ENCODE results near the gene S1PR5. TPM values are rescaled to one million over a fixed set of nuclear protein-coding genes. Genes with fewer than 3 reads are reported as not detected.

S1PR5 gene
- total and polyA plus RNA-seq, 4 experiments from 2014 or later, result 1.3 to 3.1 (median 1.7) TPM

DNA sequence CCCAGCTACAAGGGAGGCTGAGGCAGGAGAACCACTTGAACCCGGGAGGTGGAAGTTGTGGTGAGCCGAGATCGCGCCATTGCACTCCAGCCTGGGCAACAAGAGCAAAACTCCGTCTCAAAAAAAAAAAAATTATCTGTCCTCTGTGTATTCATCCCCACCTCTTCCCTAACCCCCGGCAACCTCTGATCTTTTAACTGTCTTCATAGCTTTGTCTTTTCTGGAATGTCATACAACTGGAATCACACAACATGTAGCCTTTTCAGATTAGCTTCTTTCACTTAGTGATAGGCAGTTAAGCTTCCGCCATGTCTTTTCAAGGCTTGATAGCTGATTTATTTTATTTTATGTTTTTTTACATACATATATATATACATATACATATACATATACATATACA, 8.4 kb upstream of the S1PR5 start:
- Mint-ChIP-seq H3K4me3 (no peak overlapping the region), H3K36me3 (no peaks in the 10 kb centered on the region), H3K27ac (no peak overlapping the region), H3K9me3 (no peaks in the 10 kb centered on the region), H3K4me1 (no peaks in the 10 kb centered on the region), H3K27me3 (no peaks in the 10 kb centered on the region)
- intact Hi-C loops (cut with micrococcal nuclease), result no loop called here
- H3K4me1 ChIP-seq (ENCODE audit: insufficient read depth, low read length), result no peaks in the 10 kb centered on the region
- ChIA-PET POLR2A (ENCODE audit: partially characterized antibody) (no interaction called here), CTCF (ENCODE audit: partially characterized antibody) (interaction anchor here (1.0 kb wide), 1 partner anchor 10 kb away, joined by 5 read pairs; no protein-coding TSS in a partner anchor)
- DNase-seq, result no peak
- H3K36me3 ChIP-seq (ENCODE audit: insufficient read depth, low read length), result no peaks in the 10 kb centered on the region
- H3K9me3 ChIP-seq (ENCODE audit: control insufficient read depth in 1 of 2, low read length in 2 of 2), result no peaks in the 10 kb centered on the region
- H3K27me3 ChIP-seq (ENCODE audit: insufficient read depth, low read length), result no peaks in the 10 kb centered on the region
- no peak overlapping the region for H3K27ac ChIP-seq (ENCODE audit: low read depth, low read length)
- no peak overlapping the region for H3K4me3 ChIP-seq (ENCODE audit: low read length in 2 of 2)

DNA sequence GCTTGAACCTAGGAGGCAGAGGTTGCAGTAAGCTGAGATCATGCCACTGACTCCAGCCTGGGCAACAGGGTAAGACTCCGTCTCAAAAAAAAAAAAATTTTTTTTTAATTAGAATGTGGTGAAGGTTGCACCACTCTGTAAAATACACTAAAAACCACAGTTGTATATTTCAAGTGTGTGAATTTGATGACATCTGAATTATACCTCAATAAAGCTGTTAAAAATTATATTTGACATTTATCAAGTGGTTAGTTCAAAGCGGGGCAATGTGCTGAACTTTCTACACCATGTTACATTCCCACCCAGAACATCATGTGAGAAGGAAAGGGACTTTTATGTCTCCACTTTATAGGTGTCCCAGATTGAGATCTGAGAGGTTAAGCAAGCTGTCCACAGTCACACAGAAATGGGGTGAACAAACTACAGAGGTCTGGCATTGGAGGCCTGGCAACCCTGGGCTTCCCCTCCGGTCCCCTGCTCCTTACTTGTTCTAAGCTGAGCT, 5.9 kb upstream of the S1PR5 start:
- Mint-ChIP-seq H3K27ac (no peak overlapping the region), H3K4me1 (peaks cover 8 to 16% (median 12%) of the 10 kb centered on the region in 4 donors)
- no peak for DNase-seq

DNA sequence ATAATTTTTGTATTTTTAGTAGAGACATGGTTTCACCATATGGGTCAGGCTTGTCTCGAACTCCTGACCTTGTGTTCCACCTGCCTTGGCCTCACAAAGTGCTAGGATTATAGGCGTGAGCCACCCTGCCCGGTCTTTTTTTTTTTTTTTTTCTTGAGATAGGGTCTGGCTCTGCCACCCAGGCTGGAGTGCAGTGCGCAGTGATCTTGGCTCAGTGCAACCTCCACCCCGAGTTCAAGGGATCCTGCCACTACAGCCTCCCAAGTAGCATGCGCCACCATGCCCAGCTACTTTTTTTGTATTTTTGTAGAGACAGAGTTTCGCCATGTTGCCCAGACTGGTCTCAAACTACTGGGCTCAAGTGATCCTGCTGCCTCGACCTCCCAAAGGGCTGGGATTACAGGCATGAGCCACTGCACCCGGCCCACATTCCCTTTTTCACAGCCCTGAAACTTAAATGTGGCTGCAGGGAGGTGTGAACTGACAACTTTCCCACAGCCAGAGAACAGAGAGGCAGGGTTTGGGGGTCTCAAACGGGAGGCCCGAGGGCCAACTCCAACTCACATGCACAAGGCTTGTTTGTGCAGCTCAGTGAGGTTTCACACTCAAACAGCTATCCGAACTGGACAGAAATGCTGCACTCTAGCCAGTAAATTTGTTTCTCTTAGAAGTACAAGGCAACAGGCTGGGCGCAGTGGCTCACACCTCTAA, 4.4 kb upstream of the S1PR5 start:
- H3K36me3 ChIP-seq (ENCODE audit: insufficient read depth, low read length), result no peaks in the 10 kb centered on the region
- Mint-ChIP-seq H3K4me1 (peaks cover 13 to 24% (median 19%) of the 10 kb centered on the region in 4 donors), H3K27me3 (peaks cover 18 to 19% of the 10 kb centered on the region in 2 donors), H3K27ac (no peak overlapping the region), H3K9me3 (no peaks in the 10 kb centered on the region), H3K36me3 (no peaks in the 10 kb centered on the region), H3K4me3 (no peak overlapping the region)
- peaks cover 29% of the 10 kb centered on the region for H3K4me1 ChIP-seq (ENCODE audit: insufficient read depth, low read length)
- no peak overlapping the region for H3K4me3 ChIP-seq (ENCODE audit: low read length in 2 of 2)
- intact Hi-C loops (cut with micrococcal nuclease), result no loop called here
- no peak overlapping the region for H3K27ac ChIP-seq (ENCODE audit: low read depth, low read length)
- H3K27me3 ChIP-seq (ENCODE audit: insufficient read depth, low read length), result peaks cover 16% of the 10 kb centered on the region
- H3K9me3 ChIP-seq (ENCODE audit: control insufficient read depth in 1 of 2, low read length in 2 of 2), result no peaks in the 10 kb centered on the region
- POLR2A ChIA-PET (ENCODE audit: partially characterized antibody), result no interaction called here
- CTCF ChIA-PET (ENCODE audit: partially characterized antibody), result interaction anchor here (0.5 to 1.6 kb wide), 3 partner anchors 13 to 178 kb away, joined by 3 to 7 read pairs (median 4); no protein-coding TSS in a partner anchor
- no peak for DNase-seq

More for the DNA sequence above, 5.9 kb upstream of the S1PR5 start:
- no peak overlapping the region for H3K4me3 ChIP-seq (ENCODE audit: low read length in 2 of 2)
- no peak overlapping the region for H3K27ac ChIP-seq (ENCODE audit: low read depth, low read length)
- CTCF ChIA-PET (ENCODE audit: partially characterized antibody), result interaction anchor here (0.7 to 1.6 kb wide), 4 partner anchors 15 to 176 kb away, joined by 3 to 7 read pairs (median 4); no protein-coding TSS in a partner anchor
- no peaks in the 10 kb centered on the region for H3K9me3 ChIP-seq (ENCODE audit: control insufficient read depth in 1 of 2, low read length in 2 of 2)
- Mint-ChIP-seq H3K4me3 (no peak overlapping the region), H3K36me3 (no peaks in the 10 kb centered on the region), H3K9me3 (no peaks in the 10 kb centered on the region), H3K27me3 (peaks cover 12% of the 10 kb centered on the region in 2 donors)
- peaks cover 6% of the 10 kb centered on the region for H3K27me3 ChIP-seq (ENCODE audit: insufficient read depth, low read length)
- peaks cover 13% of the 10 kb centered on the region for H3K4me1 ChIP-seq (ENCODE audit: insufficient read depth, low read length)
- intact Hi-C loops (cut with micrococcal nuclease), result no loop called here
- POLR2A ChIA-PET (ENCODE audit: partially characterized antibody), result no interaction called here
- no peaks in the 10 kb centered on the region for H3K36me3 ChIP-seq (ENCODE audit: insufficient read depth, low read length)

DNA sequence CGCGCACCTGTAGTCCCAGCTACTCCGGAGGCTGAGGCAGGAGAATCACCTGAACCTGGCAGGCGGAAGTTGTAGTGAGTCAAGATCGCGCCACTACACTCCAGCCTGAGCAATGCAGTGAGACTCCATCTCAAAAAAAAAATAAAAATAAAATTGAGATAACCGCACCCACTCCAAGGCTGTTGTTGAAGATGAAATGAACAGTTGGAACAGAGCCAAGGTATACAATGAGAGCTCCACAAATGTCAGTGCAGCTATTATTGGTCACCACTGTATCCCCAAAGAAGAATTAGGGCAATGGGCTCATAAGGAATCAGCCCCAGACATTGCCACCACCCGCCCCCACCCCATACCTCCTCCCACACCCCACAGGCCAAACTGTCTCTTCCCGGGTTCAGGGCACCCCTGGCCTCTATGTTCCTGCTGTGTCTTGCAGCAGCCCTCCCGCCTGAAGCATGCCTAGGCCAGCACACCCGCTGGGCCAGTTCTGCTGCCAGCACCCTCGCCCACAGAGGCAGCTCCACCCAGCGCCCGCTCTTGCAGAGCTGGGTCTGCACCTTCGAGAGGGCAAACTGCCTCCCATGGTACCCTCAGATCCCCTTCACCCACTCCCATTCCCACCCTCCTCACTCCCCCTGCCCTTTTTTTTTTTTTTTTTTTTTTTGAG, 3.5 kb upstream of the S1PR5 start:
- intact Hi-C loops (cut with micrococcal nuclease), result no loop called here
- peaks cover 24% of the 10 kb centered on the region in 2 donors for H3K27me3 Mint-ChIP-seq

DNA sequence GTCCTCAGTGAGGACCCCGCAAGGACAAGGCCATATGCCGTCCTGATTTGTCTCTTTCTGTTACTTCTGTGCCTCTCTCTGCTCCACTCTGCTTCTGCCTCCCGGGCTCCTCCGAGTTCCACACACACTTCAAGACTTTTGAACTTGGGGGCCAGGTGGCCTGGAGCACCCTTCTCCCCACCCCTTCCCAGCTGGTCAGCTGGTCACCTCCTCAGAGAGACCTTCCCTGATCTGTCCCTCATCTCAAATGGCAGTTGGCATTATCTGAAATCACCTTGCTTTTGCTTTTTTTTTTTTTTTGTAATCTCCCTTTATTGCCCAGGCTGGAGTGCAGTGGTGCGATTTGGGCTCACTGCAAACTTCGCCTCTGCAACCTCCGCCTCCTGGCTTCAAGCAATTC, 2.2 kb upstream of the S1PR5 start:
- DNase-seq, result no peak
- Histone ChIP-seq H3K27ac (ENCODE audit: low read depth, low read length) (no peak overlapping the region), H3K36me3 (ENCODE audit: insufficient read depth, low read length) (no peaks in the 10 kb centered on the region), H3K27me3 (ENCODE audit: insufficient read depth, low read length) (peaks cover 26% of the 10 kb centered on the region), H3K9me3 (ENCODE audit: control insufficient read depth in 1 of 2, low read length in 2 of 2) (no peaks in the 10 kb centered on the region), H3K4me1 (ENCODE audit: insufficient read depth, low read length) (peaks cover 35% of the 10 kb centered on the region), H3K4me3 (ENCODE audit: low read length in 2 of 2) (no peak overlapping the region)
- intact Hi-C loops (cut with micrococcal nuclease), result no loop called here
- Mint-ChIP-seq H3K36me3 (no peaks in the 10 kb centered on the region), H3K4me1 (peaks cover 14 to 36% (median 25%) of the 10 kb centered on the region in 4 donors), H3K27me3 (peaks cover 32 to 33% of the 10 kb centered on the region in 2 donors), H3K27ac (peak overlapping the region in 5 of 7 donors; percentile 3 to 77 (median 63)), H3K4me3 (peak overlapping the region in 7 of 8 donors; percentile 49 to 83 (median 78)), H3K9me3 (no peaks in the 10 kb centered on the region)
- POLR2A ChIA-PET (ENCODE audit: partially characterized antibody), result no interaction called here
- CTCF ChIA-PET (ENCODE audit: partially characterized antibody), result interaction anchor here (2.1 to 2.6 kb wide), 2 partner anchors 9 to 53 kb away, joined by 7 to 9 read pairs; no protein-coding TSS in a partner anchor

More for the DNA sequence above, 3.5 kb upstream of the S1PR5 start:
- Mint-ChIP-seq H3K4me3 (no peak overlapping the region), H3K36me3 (no peaks in the 10 kb centered on the region), H3K9me3 (no peaks in the 10 kb centered on the region), H3K27ac (no peak overlapping the region), H3K4me1 (peaks cover 14 to 33% (median 23%) of the 10 kb centered on the region in 4 donors)
- Histone ChIP-seq H3K4me1 (ENCODE audit: insufficient read depth, low read length) (peaks cover 30% of the 10 kb centered on the region), H3K27me3 (ENCODE audit: insufficient read depth, low read length) (peaks cover 18% of the 10 kb centered on the region), H3K36me3 (ENCODE audit: insufficient read depth, low read length) (no peaks in the 10 kb centered on the region), H3K4me3 (ENCODE audit: low read length in 2 of 2) (no peak overlapping the region), H3K9me3 (ENCODE audit: control insufficient read depth in 1 of 2, low read length in 2 of 2) (no peaks in the 10 kb centered on the region), H3K27ac (ENCODE audit: low read depth, low read length) (no peak overlapping the region)
- POLR2A ChIA-PET (ENCODE audit: partially characterized antibody), result interaction anchor here (0.6 kb wide), 1 partner anchor 64 kb away, joined by 3 read pairs; no protein-coding TSS in a partner anchor
- no peak for DNase-seq
- CTCF ChIA-PET (ENCODE audit: partially characterized antibody), result interaction anchor here (2.1 kb wide), 1 partner anchor 11 kb away, joined by 7 read pairs; no protein-coding TSS in a partner anchor

DNA sequence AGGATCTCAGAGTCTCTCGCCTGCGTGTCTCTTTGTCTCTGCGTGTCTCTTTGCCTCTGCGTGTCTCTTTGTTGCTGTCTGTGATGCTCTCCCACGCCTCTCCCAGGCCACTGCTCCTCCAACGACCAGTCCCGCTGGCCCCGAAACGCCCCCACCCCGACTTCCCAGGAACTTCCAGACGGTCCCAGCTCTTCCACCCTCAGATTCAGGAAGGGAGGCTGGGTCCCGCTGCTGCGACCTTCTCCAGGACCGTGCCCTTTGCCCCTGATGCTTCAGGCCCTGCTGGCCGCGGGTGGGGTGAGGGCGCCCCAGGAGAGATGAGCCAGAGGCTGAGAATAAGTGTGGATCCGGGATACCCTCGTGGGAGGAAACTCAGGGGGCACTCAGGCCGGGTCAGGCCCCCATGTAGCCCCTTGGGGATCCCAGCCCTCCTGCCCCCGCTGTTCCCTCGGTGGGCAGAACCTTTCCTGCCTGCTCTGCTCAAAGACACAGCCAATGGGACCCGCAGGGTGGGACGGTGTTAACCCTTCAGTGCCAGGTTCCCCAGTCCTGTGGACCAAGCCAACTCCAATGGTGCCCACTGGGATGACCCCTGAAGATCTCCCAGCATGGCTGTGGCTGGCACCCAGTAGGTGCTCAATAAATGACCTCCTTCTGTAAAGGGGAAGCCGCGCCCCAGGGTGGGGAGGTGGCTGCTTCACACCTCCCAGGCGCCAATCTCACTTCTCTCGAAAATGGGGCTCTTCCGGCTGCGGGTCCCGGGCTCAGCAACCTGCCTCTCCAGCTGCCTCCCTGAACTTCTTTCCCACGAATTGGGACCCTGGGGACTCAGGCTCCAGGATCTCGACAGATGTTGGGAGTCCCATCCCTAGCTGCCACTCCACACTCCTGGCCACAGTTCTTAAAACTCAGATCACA, 1.5 kb upstream of the S1PR5 start:
- peak overlapping the region; percentile 49 to 85 (median 82) for H3K4me3 Mint-ChIP-seq
- H3K27ac Mint-ChIP-seq, result peak overlapping the region in 5 of 7 donors; percentile 63 to 92 (median 74)
- H3K9me3 Mint-ChIP-seq, result no peaks in the 10 kb centered on the region
- CTCF ChIA-PET (ENCODE audit: partially characterized antibody), result interaction anchor here (0.7 to 2.6 kb wide), 4 partner anchors 8 to 106 kb away, joined by 3 to 9 read pairs (median 6); no protein-coding TSS in a partner anchor
- intact Hi-C loops (cut with micrococcal nuclease), result no loop called here
- no peak overlapping the region for H3K27ac ChIP-seq (ENCODE audit: low read depth, low read length)
- H3K4me1 ChIP-seq (ENCODE audit: insufficient read depth, low read length), result peaks cover 40% of the 10 kb centered on the region
- peaks cover 15 to 43% (median 25%) of the 10 kb centered on the region in 4 donors for H3K4me1 Mint-ChIP-seq
- H3K36me3 Mint-ChIP-seq, result no peaks in the 10 kb centered on the region
- no peaks in the 10 kb centered on the region for H3K36me3 ChIP-seq (ENCODE audit: insufficient read depth, low read length)
- POLR2A ChIA-PET (ENCODE audit: partially characterized antibody), result no interaction called here
- peaks cover 33 to 34% of the 10 kb centered on the region in 2 donors for H3K27me3 Mint-ChIP-seq
- H3K27me3 ChIP-seq (ENCODE audit: insufficient read depth, low read length), result peaks cover 31% of the 10 kb centered on the region
- no peaks in the 10 kb centered on the region for H3K9me3 ChIP-seq (ENCODE audit: control insufficient read depth in 1 of 2, low read length in 2 of 2)
- DNase-seq, result no peak
- H3K4me3 ChIP-seq (ENCODE audit: low read length in 2 of 2), result no peak overlapping the region

Measured in CD4-positive, alpha-beta memory T cell (primary cell).